Colonic mucosa (tissue), 4 donors: ENCODE results near the gene SEBOX. TPM values are rescaled to one million over a fixed set of nuclear protein-coding genes. Genes with fewer than 3 reads are reported as not detected.

Experiments used
- DNase-seq: peaks from one replicate; pipeline ENCODE4 v3.0.0-alpha.2; 2020
- H3K27ac ChIP-seq: fragments of 200-600 bp; one replicate; pipeline ENCODE4 v1.8.0; 2021
- H3K27me3 ChIP-seq: fragments of 200-600 bp; one replicate; pipeline ENCODE4 v1.8.0; 2021
- H3K36me3 ChIP-seq: fragments of 200-600 bp; one replicate; pipeline ENCODE4 v1.8.0; 2021
- H3K4me1 ChIP-seq: fragments of 200-600 bp; one replicate; pipeline ENCODE4 v1.8.0; 2021; ENCODE audit warnings: mild to moderate bottlenecking
- H3K4me3 ChIP-seq: fragments of 200-600 bp; one replicate; pipeline ENCODE4 v1.8.0; 2021
- H3K9ac ChIP-seq, 2 donors: one replicate each; pipeline ENCODE4 v1.7.0; 2013; ENCODE audit warnings: control low read depth in 2 of 2, low read depth in 2 of 2, low read length in 2 of 2
- H3K9me3 ChIP-seq: fragments of 200-600 bp; one replicate; pipeline ENCODE4 v1.8.0; 2021
- CTCF ChIP-seq: fragments of 200-600 bp; IDR thresholded peaks from one replicate; pipeline ENCODE4 v1.8.0; 2022; ENCODE audit warnings: antibody characterized with exemption, mild to moderate bottlenecking
- intact Hi-C: fragments of 100-400 bp; cut with DNase I; formaldehyde crosslinking; loops from one replicate; pipeline ENCODE4 v1.14.1; 2022
- total RNA-seq, 2 donors: library from RNA; stranded (reverse); fragmentation: NEBNext Ultra II Directional in 1 of 2; extraction: Animal tissue kit (Norgen Biotek cat#: 25700) in 1 of 2; gene quantifications; one replicate each; pipeline ENCODE4 v1.2.1, GENCODE V29; 2021
- donor health status: healthy.
- donor health status: DM: no; HTN: no; CAD: no.
- donor health status: DM: no; HTN: no; CAD: no.

SEBOX gene
- total RNA-seq, 2 donors from 2014 or later, result not detected

DNA sequence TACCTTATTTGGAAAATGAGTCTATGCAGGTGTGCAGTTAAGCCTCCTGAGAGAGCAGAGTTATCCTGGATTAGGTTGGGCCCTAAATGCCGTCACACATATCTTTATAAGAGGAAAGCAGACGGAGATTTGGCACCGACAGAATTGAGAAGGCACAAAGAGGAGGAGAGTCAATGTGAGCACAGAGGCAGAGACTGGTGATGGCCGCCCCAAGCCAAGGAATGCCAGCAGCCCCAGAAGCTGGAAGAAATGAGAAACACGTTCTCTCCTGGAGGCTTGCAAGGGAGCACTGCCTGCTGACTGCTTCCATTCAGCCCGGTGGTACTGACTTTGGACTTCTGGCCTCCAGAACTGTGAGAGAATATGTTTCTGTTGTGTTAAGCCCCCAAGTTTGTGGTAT lies 37.8 kb upstream of the SEBOX start:
- H3K9me3 ChIP-seq, result no peaks in the 10 kb centered on the region
- no peak for TF ChIP-seq CTCF
- H3K27me3 ChIP-seq, result no peaks in the 10 kb centered on the region
- no peaks in the 10 kb centered on the region for H3K36me3 ChIP-seq
- H3K9ac ChIP-seq, result no peak overlapping the region
- peaks cover 4% of the 10 kb centered on the region for H3K4me1 ChIP-seq
- intact Hi-C loops, result no loop called here
- no peak overlapping the region for H3K4me3 ChIP-seq
- no peak for DNase-seq
- H3K27ac ChIP-seq, result no peak overlapping the region

- intact Hi-C loops, result no loop called here
- no peak overlapping the region for H3K27ac ChIP-seq
- no peak for DNase-seq
- H3K9me3 ChIP-seq, result no peaks in the 10 kb centered on the region
- TF ChIP-seq CTCF, result no peak
- H3K9ac ChIP-seq, result no peak overlapping the region
- H3K4me3 ChIP-seq, result no peak overlapping the region
- H3K27me3 ChIP-seq, result no peaks in the 10 kb centered on the region
- H3K4me1 ChIP-seq, result peaks cover 4% of the 10 kb centered on the region
- H3K36me3 ChIP-seq, result no peaks in the 10 kb centered on the region
Measured at GRCh38 chr17:28402224-28402630, 37.2 kb upstream of the SEBOX start.

GRCh38 chr17:28399808-28400207 lies 34.8 kb upstream of the SEBOX start:
- no peak for DNase-seq
- no peak for TF ChIP-seq CTCF
- Histone ChIP-seq H3K36me3 (no peaks in the 10 kb centered on the region), H3K4me1 (no peaks in the 10 kb centered on the region), H3K4me3 (no peak overlapping the region), H3K27me3 (no peaks in the 10 kb centered on the region), H3K9me3 (no peaks in the 10 kb centered on the region), H3K9ac (no peak overlapping the region), H3K27ac (no peak overlapping the region)
- intact Hi-C loops, result no loop called here

DNA sequence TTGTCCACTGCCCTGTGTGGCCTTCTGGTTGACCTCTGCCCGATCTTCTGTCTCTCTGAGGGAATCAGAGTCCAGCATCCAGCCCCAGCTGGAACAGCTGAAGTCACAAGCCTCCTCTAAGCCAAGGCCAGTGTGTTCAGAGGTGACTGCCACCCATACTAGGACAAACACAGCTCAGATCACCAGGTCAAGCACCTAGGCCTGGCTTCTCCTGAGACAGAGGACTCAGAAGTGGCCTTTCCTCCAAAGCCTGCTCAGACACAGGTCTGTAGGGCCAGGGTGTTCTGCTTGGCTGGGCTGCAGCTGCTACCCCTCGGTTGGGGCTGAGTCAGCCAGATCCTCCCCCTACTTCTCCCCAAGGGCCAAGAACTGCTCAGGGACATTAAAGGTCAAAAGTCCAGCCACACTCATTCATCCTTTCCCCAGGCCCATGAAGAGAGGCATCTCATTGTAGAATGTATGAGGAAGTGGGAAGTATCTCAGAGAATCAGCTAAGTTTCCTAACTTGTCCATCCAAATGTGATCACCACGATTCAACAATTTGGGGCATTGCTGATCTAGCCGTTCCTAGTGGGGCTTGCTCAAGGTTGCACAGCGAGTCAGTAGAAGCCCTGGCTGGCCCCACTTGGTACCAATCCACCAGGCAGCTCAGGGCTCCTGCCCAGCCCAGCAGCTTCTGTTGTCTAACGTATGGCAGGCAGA lies 33.4 kb upstream of the SEBOX start:
- Histone ChIP-seq H3K9ac (no peak overlapping the region), H3K27ac (no peak overlapping the region), H3K36me3 (no peaks in the 10 kb centered on the region), H3K4me3 (no peak overlapping the region), H3K27me3 (no peaks in the 10 kb centered on the region), H3K9me3 (no peaks in the 10 kb centered on the region), H3K4me1 (no peaks in the 10 kb centered on the region)
- intact Hi-C loops, result no loop called here
- no peak for DNase-seq
- no peak for TF ChIP-seq CTCF

DNA sequence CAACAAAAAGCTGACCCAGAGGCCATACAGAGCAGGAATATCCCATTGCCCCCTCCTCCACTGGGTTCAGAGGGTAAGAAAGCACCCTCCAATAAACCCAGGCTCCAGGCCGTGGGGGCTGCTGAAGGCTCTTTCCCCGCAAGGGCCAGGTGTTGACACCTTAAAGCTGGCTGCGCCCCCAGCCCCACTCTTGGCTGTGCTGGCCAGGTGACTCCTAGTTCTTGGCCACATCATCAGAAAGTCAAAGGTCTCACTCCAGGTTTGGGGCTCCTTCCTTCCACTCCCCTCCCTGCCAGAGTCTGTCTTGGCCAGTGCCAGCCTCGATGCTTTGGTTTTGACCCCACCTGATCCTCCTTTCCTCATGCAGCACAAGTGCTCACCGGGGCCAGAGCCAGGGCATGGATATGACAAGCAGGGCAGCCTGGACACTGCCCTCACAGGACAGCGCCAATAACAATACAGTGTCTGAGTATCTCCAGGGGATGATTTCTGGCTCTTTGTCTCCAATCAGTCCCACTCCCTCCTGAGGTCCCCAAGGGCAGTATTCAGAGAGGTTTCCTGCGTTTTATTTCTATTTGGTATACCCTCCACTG lies 32.8 kb upstream of the SEBOX start:
- Histone ChIP-seq H3K9ac (no peak overlapping the region), H3K4me3 (no peak overlapping the region), H3K9me3 (no peaks in the 10 kb centered on the region), H3K27ac (no peak overlapping the region), H3K36me3 (no peaks in the 10 kb centered on the region), H3K4me1 (no peaks in the 10 kb centered on the region), H3K27me3 (no peaks in the 10 kb centered on the region)
- no peak for DNase-seq
- intact Hi-C loops, result no loop called here
- no peak for TF ChIP-seq CTCF
